HG03135 (cell line): ENCODE data around the gene SUV39H2.
"Not testable (repeated sequence)": the region's sequence is repeated elsewhere in the genome, so short reads cannot be mapped to it uniquely, and the experiment has no call there.

Experiments
- ATAC-seq: cut with Tn5 transposase; IDR thresholded peaks from one replicate; pipeline ENCODE4 v1.9.1; 2021; ENCODE audit warnings: mild to moderate bottlenecking, moderate library complexity; ENCODE audit not compliant: unreplicated experiment

Gene SUV39H2, protein sequence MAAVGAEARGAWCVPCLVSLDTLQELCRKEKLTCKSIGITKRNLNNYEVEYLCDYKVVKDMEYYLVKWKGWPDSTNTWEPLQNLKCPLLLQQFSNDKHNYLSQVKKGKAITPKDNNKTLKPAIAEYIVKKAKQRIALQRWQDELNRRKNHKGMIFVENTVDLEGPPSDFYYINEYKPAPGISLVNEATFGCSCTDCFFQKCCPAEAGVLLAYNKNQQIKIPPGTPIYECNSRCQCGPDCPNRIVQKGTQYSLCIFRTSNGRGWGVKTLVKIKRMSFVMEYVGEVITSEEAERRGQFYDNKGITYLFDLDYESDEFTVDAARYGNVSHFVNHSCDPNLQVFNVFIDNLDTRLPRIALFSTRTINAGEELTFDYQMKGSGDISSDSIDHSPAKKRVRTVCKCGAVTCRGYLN

DNA sequence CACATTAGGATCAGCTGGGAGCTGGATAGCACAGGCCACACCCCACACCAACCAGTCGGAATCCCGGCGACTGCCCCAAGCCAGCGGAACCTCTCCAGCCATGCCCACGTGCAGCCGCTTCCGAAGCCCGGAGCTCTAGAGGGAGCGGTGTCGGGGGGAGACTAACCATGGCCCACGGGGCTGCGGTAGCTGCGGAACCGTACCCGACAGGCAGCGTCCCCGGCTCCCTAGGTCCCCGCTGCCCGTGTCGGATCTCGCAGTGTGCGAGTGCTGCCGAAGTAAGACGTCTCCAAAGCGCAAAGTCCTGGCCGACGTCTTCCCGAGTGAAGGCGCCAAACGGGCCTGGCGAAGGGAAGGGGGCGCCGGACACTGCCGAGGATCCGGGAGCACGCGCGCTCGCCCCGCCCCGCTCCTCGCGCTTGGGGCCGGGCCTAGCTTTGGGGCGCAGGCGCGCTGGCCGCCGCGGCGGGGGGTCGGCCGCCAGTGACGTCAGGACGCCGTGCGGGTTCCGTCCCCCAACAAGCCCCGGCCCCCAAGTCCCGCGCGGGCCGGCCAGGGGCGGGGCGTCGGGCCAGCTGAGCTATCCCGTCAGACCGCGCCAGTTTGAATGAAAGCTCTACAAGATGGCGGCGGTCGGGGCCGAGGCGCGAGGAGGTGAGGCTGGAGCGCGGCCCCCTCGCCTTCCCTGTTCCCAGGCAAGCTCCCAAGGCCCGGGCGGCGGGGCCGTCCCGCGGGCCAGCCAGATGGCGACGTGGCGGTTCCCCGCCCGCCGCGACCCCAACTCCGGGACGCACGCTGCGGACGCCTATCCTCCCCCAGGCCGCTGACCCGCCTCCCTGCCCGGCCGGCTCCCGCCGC, at the start of gene SUV39H2:
TSS of gene SUV39H2 (plus strand) at position 601 of the 858 bp plus-strand sequence. CDS start at position 624, 23 bp downstream.
- peak; percentile 91 for ATAC-seq

DNA sequence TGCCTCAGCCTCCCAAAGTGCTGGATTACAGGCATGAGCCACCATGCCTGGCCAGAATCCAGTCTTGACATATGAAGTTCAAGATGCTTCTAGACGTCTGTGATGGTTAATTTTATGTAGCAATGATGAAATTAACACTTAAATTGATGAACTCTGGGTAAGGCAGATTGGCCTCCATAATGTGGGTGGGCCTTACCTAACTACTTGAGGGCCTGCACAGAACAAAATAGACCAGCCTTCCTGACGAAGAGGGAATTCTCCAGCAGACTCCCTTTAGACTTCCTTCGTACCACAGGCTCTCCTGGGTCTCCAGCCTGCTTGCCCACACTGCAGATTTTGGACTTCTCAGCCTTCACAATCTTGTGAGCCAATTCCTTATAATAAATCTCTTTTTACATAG, 45.6 kb upstream of the SUV39H2 start:
- ATAC-seq: no peak

DNA sequence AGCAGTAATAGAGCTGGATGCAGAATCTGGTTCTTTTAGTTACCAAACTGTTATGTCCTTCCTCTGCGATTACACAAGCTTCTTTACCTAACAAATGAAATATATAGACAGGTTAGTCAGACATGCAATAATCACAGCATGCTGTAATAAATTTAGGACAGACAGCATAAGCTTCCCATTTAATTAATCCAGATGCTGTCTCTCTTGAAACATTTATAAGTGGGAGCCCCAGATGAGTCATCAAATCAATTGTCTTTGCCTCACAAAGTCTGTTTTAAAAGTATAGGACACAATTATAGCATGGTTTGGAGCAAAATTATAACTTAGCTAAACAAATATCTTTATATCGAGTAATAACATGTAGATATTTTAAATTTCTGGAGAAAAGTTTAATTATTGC, 42.5 kb upstream of the SUV39H2 start:
- no peak for ATAC-seq

DNA sequence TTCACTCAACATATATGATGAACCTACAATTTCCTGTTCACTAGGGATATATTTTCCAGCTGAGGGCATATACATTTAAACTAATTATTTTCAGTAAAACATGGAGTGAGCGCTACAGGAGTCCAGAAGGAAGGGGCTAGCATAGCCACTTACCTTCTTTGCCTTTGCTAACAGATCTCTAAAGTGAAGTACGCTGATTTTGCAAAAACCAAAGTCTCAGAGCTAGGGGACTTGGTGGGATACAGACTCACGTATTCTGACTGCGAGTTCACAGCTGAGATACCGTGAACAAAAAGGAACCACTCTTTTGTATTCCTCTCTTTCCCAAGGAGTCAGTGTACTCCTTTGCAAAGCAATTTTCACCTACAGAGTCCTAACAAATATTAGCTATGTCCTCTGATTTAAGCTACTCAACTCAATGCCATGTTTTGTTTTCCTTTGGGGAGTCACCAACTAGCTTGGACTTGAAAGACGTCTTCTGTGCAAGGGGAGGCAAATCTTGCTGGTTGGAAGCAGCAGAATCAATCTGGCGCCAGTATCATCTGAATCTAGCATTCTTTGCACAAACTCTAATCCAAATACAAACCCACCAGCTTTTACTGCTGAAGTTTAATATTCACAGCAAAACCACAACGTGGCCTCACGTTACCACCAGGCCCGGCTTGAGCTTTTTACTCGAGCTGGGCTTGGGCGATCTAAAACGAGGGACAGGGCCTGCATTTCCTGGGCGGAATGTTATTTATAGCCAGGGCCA, 41.5 kb upstream of the SUV39H2 start:
- ATAC-seq: no peak

DNA sequence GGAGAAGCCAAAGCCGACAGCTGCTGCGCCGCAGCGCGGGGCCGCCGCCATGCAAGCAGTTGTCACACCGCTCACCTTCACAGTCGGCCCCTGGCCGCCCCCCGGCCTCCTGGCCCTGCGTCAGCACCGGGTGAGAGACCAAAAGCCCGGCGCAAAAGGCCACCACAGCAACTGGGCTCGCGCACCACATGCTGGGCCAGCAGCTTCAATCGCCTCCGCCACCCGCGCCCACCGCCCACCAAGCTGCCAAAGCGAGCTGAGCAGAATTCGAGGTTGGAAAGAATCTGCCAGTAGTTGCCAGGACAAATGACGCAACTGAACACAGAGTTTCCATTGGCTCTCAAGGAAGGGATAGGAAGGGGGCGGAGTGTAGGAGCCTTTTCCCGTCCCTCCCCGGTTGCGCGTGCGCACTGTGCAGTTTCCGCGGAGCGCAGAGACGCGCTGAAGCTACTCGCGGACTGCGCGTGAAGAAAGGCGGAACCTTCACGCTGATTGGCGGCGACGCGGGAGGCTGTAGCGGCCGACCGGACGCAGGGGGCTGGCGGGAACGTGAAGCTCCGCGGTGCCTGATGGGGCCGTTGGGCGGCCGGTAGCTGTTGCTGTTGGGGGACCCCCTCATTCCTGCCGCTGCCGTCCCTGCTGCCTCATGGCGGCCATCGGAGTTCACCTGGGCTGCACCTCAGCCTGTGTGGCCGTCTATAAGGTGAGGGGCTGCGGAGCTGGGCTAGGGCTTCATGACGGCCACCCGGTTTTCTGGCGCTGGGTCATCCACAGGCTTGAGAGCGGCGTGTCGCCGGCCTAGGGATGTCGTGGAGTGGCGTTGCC, 40.7 kb upstream of the SUV39H2 start, which contains the start of the genes CDNF, HSPA14 and MSANTD7:
TSS of gene CDNF (minus strand) at position 281 of the 825 bp plus-strand sequence. CDS start at position 190, 91 bp downstream.
TSS of gene HSPA14 (plus strand) at position 550 of the 825 bp plus-strand sequence. CDS start at position 647, 97 bp downstream.
TSS of gene MSANTD7 (plus strand) at position 550 of the 825 bp plus-strand sequence. CDS start 3,979 bp downstream, outside the sequence.
- peak; percentile 90 for ATAC-seq

DNA sequence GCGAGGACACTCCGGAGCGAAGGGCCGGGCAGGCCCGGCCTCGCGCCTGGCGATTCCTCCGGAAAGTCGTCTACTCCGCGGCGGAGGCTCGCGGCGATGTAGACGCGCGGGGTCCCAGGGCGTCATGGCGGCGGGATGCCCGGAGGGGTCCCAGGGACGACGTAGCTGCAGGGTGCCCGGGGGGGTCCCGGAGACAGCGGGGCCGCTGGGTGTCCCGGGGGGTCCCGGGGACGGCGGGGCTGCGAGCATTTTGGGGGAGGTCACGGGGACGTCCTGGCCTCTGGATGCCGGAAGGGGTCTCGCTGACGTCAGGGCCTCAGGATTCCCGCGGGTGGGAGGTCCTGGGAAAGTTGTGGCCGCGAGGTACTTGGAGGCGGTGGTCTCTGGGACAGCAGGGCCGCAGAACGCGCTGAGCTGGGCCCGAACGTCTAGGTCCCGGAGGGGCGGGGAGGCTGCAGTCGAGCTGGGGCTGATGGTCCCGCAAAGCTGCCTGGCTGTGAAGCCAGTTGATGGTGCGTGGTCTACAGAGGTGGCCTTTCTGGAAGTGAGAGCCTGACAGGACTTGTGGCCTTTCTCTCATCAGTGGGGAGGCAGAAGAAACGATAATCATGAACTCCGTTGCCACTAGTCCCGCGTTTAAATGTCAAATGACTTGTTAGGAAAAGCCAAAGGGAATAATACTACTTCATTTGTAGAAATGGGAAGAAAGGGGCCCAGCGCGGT, 39.9 kb upstream of the SUV39H2 start:
- ATAC-seq: peak; percentile 5

DNA sequence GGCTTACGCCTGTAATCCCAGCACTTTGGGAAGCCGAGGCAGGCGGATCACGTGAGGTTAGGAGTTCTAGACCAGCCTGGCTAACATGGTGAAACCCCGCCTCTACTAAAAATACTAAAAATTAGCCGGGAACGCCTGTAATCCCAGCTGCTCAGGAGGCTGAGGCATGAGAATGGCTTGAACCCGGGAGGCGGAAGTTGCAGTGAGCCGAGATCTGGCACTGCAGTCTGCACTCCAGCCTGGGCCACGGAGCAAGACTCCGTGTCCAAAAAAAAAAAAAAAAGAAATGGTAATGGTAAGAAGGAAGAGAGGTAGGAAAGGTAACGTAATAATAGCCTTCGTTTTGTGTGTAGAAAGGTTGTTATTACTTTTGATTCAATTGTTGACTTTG, 39.4 kb upstream of the SUV39H2 start:
- ATAC-seq: no peak

DNA sequence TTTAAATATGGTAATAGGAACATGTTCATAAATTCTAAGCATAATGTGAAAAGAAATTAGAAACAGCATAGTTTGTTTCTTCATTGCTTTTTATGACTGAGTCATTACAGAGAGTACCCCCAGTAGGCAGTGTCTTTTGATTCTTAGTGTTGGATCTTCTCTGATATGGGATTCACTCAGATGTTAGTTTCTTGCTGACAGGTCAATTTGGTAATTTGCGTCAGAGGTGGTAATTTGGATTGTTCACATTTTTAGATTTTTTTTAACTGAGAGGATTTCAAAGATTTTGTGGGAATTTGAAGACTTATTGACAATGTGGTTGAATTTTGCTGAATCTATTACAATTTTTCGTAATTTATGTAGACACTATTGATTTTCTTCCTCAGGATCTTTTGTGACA, 38.5 kb upstream of the SUV39H2 start:
- no peak for ATAC-seq

DNA sequence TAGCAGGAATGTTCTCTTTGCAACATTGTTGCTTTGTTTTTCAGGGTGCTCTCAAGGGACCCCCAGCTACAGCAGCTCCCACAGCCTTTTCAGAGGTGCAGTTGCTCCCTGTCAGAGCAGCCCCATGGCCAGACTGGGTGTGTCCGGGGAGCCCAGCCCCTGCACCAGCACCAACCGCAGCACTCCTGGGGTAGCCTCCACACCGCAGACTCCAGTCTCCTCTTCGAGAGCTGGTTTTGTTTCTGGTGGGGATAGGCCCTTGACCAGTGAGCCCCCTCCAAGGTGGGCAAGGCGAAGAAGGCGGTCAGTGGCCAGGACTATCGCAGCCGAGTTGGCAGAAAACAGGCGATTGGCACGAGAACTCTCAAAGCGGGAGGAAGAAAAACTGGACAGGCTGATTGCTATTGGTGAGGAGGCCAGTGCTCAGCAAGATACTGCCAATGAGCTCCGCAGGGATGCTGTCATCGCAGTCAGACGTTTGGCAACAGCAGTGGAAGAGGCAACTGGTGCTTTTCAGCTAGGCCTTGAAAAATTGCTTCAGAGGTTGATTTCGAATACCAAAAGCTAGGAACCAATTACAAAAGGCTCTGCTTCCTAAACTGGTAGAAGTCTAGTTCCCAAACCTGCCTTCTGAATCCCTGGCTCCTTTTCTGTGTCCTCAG, 35.2 kb upstream of the SUV39H2 start:
- no peak for ATAC-seq

DNA sequence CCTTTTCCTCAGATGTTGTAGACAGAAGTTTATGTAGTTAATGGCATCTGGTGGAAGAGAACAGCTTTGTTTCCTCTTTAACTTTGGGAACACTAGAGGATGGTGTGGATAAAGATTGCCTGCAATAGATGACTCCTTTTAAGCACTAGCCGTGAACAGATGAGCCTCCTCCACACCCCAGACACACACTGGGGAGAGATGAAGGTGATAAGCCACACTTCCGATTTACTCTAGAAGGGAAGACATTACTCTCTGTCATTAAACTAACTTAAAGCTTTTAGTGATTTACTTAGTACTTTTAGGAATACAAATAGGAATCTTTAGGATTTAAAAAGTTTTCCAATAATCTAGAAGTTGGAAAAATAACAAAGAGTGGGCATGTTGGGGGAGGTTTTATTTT, 33.7 kb upstream of the SUV39H2 start:
- ATAC-seq: no peak

DNA sequence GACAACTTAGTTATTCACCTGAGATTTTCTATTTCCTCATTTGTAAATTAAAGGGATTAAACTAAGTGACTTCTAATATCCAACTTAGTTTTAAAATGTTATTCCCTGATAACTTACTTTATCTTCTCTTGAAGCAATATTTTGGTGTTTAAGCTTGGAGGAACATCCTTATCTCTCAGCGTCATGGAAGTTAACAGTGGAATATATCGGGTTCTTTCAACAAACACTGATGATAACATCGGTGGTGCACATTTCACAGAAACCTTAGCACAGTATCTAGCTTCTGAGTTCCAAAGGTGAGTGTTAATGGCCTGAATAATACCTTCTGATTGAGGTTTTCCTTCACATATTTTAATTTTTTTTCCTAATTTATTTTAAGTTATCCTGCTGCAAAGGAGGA, 26.4 kb upstream of the SUV39H2 start:
- ATAC-seq: no peak

DNA sequence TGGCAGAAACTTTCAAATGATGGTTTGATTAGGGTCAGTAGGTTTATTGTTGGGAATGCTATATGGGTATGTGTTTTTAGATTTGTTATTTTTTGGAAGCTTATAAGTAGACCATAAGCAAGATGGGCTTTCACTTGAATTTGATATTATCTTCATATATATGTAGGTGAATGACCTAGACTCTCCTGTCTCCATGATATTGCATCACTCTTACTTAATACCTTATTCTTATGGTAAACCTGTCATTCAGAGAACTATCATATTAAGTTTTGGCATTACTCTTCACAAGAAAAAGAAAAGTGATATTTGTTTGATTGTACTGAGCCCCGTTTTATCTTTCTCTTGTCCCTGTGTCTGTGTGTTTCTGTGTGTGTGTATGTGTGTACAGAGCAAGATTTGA, 23.2 kb upstream of the SUV39H2 start:
- no peak for ATAC-seq

DNA sequence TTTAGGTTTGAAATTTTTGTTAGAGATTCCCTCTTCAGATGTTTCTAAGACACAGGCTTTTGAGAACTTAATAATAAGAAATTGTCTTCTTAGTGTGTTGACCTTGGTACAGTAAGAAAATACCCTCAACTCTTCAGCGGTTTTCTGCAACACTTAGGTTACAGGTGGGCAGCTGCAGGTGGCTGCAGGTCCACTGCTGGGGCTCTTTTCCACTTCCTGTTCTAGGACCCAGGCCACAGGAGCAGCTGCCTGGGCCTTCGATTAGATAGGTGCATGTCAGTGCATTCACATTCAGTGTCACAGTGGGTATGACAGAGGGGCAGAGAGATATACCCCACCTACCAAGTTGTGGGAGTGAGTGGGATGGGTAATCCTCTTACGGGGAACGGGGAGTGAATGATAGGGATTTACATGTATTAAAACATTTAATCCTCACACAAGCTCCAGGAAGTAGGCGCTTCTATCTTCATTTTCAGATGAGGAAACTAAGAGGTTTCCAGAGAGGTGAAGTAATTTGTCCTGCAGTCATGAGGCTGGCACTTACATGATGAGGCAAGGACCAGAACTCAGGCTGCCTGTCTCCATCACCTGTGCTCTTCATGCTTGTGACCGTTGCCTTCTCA, 20.2 kb upstream of the SUV39H2 start:
- no peak for ATAC-seq

DNA sequence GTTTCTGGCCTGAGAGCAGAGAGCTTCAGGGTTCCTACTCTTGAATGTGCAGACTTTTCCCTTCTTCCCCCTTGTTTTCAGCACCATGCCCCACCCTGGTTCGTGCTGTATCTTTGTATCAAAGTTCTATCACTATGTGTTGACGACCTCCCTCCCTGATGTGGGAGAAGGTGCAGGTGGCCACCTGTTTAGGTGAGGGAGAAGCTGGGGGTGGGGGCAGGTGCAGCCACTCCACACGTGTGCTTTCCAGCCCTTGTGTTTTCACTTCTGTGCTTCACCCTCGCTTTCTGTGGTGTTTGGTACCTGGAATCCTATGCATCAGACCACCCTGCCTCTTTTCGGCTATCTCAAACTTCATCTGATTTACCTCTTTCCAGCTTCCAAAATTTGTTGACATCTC, 19.6 kb upstream of the SUV39H2 start:
- ATAC-seq: no peak

DNA sequence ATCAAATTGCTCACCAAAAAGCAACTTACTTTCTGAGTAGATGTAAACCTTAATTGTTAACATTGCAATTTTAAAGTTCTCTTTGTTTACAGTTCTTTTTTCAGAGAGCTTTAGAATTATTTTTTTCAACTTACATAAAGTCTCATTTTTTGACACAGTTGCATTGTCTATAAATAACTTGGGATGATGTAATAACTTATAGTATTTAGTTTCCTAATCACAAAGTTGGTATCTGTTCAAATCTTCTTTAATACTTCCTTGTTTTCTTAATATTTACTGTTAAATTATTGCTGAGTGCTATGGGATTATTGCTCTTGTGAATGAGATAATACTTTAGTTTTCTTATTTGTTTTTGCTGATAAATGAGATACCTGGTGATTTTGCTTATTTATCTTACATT, 18.9 kb upstream of the SUV39H2 start:
- ATAC-seq: no peak

DNA sequence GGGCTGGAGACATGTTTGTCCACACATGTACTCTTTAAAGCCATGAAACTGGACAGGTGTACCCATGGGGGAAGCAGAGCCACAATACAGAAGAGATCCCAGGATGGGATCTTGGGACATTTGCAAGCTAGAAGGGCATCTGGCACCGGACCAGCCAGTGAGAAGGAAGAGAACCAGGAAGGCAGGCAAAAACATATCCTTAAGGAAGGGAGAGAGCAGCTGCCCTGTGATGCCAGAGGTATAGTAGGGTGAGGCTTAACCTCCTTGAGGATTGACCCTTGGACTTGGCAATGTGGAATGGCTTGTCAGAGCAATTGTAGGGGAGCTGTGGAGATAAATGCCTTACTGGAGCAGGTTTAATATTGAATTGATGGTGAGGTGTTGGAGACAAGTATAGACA, 17.9 kb upstream of the SUV39H2 start:
- ATAC-seq: no peak

DNA sequence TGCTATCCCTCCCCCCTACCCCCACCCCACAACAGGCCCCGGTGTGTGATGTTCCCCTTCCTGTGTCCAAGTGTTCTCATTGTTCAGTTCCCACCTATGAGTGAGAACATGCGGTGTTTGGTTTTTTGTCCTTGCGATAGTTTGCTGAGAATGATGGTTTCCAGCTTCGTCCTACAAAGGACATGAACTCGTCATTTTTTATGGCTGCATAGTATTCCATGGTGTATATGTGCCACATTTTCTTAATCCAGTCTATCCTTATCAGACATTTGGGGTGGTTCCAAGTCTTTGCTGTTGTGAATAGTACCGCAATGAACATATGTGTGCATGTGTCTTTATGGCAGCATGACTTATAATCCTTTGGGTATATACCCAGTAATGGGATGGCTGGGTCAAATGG, 14.2 kb upstream of the SUV39H2 start:
- ATAC-seq: not testable (repeated sequence)

DNA sequence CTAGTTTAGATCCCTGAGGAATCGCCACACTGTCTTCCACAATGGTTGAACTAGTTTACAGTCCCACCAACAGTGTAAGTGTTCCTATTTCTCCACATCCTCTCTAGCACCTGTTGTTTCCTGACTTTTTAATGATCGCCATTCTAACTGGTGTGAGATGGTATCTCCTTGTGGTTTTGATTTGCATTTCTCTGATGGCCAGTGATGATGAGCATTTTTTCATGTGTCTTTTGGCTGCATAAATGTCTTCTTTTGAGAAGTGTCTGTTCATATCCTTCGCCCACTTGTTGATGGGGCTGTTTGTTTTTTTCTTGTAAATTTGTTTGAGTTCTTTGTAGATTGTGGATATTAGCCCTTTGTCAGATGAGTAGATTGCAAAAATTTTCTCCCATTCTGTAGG, 13.8 kb upstream of the SUV39H2 start:
- not testable (repeated sequence) for ATAC-seq
